HepG2 (cell line): Measurements from ENCODE around the gene ANKFY1. TPM values are rescaled to one million over a fixed set of nuclear protein-coding genes. Genes with fewer than 3 reads are reported as not detected.

Experiments
- ATAC-seq: fragments of 200-7000 bp; cut with Tn5 transposase; 3 replicates; pipeline ENCODE4 v1.9.1; 2020; ENCODE audit warnings: mild to moderate bottlenecking, moderate library complexity
- BruUV-seq: library from RNA; stranded (reverse); fragments of 400-500 nt; replicated peaks from 2 replicates; lab custom pipeline; 2021; lab: Mats Ljungman, UMichigan
- CTCF ChIA-PET: fragments of 300-600 bp; formaldehyde crosslinking; extraction: SDS; loops from one replicate; lab custom pipeline; 2021; ENCODE audit warnings: low total read pairs, inconsistent platforms, low intra/inter-chr PET ratio; lab: Yijun Ruan, JAX
- POLR2A ChIA-PET: fragments of 350-600 bp; sonication (Branson Sonifier 250); formaldehyde crosslinking; loops from one replicate; lab custom pipeline; 2020; ENCODE audit warnings: antibody characterized with exemption, inconsistent platforms; lab: Yijun Ruan, JAX
- DNase-seq: peaks from one replicate; pipeline ENCODE4 v3.0.0-alpha.2; 2015; ENCODE audit warnings: low spot score
- FAIRE-seq: peaks from 3 replicates; lab custom pipeline; 2011; peaks lifted over from hg19 to GRCh38; lab: Jason Lieb, UNC
- H2AFZ ChIP-seq: one replicate; pipeline ENCODE4 v1.6.1; 2011; ENCODE audit warnings: low read length, inconsistent platforms
- H3K27ac ChIP-seq: fragments of 300-600 bp; 3 replicates; pipeline ENCODE4 v1.8.0; 2011; ENCODE audit warnings: mixed run types, mild to moderate bottlenecking, mixed read lengths, low read length, inconsistent platforms; ENCODE audit not compliant: insufficient read depth; ENCODE audit errors: extremely low read length
- H3K27me3 ChIP-seq, 2 experiments: fragments of 200-600 bp in 1 of 2; 2 replicates in 1 of 2; 3 replicates in 1 of 2; pipeline versions ENCODE4 v1.6.0 to v1.8.0; 2011; ENCODE audit warnings: low read length in 2 of 2, mild to moderate bottlenecking in 2 of 2, moderate library complexity in 2 of 2, inconsistent platforms in 1 of 2; ENCODE audit not compliant: insufficient read depth in 2 of 2, control insufficient read depth in 1 of 2
- H3K36me3 ChIP-seq, 2 experiments: fragments of 200-600 bp in 1 of 2; replicated peaks in 1 of 2; 2 replicates in 1 of 2; 3 replicates in 1 of 2; pipeline versions ENCODE4 v1.5.1 to v1.8.0; 2011; ENCODE audit warnings: low read length in 2 of 2, inconsistent platforms in 1 of 2; ENCODE audit not compliant: insufficient read depth in 2 of 2, control insufficient read depth in 1 of 2
- H3K4me1 ChIP-seq: 2 replicates; pipeline ENCODE4 v1.5.1; 2012; ENCODE audit warnings: low read length, inconsistent platforms; ENCODE audit not compliant: insufficient read depth
- H3K4me2 ChIP-seq: 2 replicates; pipeline ENCODE4 v1.6.0; 2011; ENCODE audit warnings: low read depth, low read length, inconsistent platforms
- H3K4me3 ChIP-seq, 3 experiments: fragments of 200-600 bp in 1 of 3; sonication (generic), shearing (Covaris generic) in 1 of 3; replicated peaks in 1 of 3; 2 replicates each; pipeline ENCODE4 v1.5.1; 2011 to 2016; ENCODE audit warnings: low read length in 3 of 3, inconsistent platforms in 2 of 3, low read depth in 2 of 3, mild to moderate bottlenecking in 2 of 3, control low read depth in 1 of 3, mixed read lengths in 1 of 3; ENCODE audit not compliant: insufficient read depth in 1 of 3
- H3K79me2 ChIP-seq: one replicate; pipeline ENCODE4 v1.6.1; 2011; ENCODE audit warnings: low read length, inconsistent platforms; ENCODE audit not compliant: insufficient read depth
- H3K9ac ChIP-seq: 2 replicates; pipeline ENCODE4 v1.6.0; 2011; ENCODE audit warnings: mild to moderate bottlenecking, low read depth, low read length, inconsistent platforms; ENCODE audit not compliant: insufficient read depth
- H3K9me3 ChIP-seq: 2 replicates; pipeline ENCODE4 v1.5.1; 2012; ENCODE audit warnings: mild to moderate bottlenecking, low read length
- H4K20me1 ChIP-seq: 2 replicates; pipeline ENCODE4 v1.6.0; 2011; ENCODE audit warnings: inconsistent platforms, mild to moderate bottlenecking, low read length, moderate library complexity; ENCODE audit not compliant: insufficient read depth
- EP300 ChIP-seq, 3 experiments: sonication (generic) in 1 of 3; formaldehyde crosslinking in 1 of 3; IDR thresholded peaks; 2 replicates each; pipeline versions ENCODE4 v1.5.1 to v1.6.1; 2011 to 2020; ENCODE audit warnings: low read depth in 2 of 3, low read length in 2 of 3, borderline replicate concordance in 1 of 3, improper control_type of control experiment in 1 of 3, mild to moderate bottlenecking in 1 of 3, missing genetic modification reagents in 1 of 3, moderate library complexity in 1 of 3
- FOXO1 ChIP-seq: sonication (generic); formaldehyde crosslinking; IDR thresholded peaks from 2 replicates; pipeline ENCODE4 v1.4.0; 2020; ENCODE audit warnings: missing genetic modification reagents
- GMEB2 ChIP-seq: IDR thresholded peaks from 2 replicates; pipeline ENCODE4 v1.6.1; 2016; ENCODE audit warnings: missing biosample characterization, missing genetic modification reagents, low read depth
- HOXD1 ChIP-seq: sonication (generic); formaldehyde crosslinking; IDR thresholded peaks from 2 replicates; pipeline ENCODE4 v1.5.0; 2020; ENCODE audit warnings: missing genetic modification reagents
- IKZF1 ChIP-seq: fragments of 450-650 bp; IDR thresholded peaks from 2 replicates; pipeline ENCODE4 v1.7.1; 2016
- KAT7 ChIP-seq: IDR thresholded peaks from 2 replicates; pipeline ENCODE4 v1.6.1; 2018; ENCODE audit warnings: borderline replicate concordance, missing compliant biosample characterization
- KLF9 ChIP-seq: IDR thresholded peaks from 2 replicates; pipeline ENCODE4 v1.6.1; 2016; ENCODE audit warnings: low read depth
- MAX ChIP-seq: IDR thresholded peaks from 2 replicates; pipeline ENCODE4 v1.6.1; 2012; ENCODE audit warnings: inconsistent platforms
- NCOR1 ChIP-seq: fragments of 200-600 bp; sonication (generic); IDR thresholded peaks from 2 replicates; pipeline ENCODE4 v1.7.0; 2017; ENCODE audit warnings: antibody characterized with exemption, low read length, borderline replicate concordance
- NFE2L2 ChIP-seq: fragments of 150-350 bp; IDR thresholded peaks from 2 replicates; pipeline ENCODE4 v1.6.1; 2014; ENCODE audit warnings: low read length
- ZBED4 ChIP-seq: sonication (generic); formaldehyde crosslinking; IDR thresholded peaks from 2 replicates; pipeline ENCODE4 v1.4.0; 2020; ENCODE audit warnings: missing genetic modification reagents, borderline replicate concordance
- ZKSCAN8 ChIP-seq: IDR thresholded peaks from 2 replicates; pipeline ENCODE4 v1.6.1; 2016; ENCODE audit warnings: borderline replicate concordance, missing genetic modification reagents, missing compliant biosample characterization
- ZNF335 ChIP-seq: sonication (generic); formaldehyde crosslinking; IDR thresholded peaks from 2 replicates; pipeline ENCODE4 v1.4.0; 2020; ENCODE audit warnings: missing genetic modification reagents
- ZNF710 ChIP-seq: sonication (generic); formaldehyde crosslinking; IDR thresholded peaks from 2 replicates; pipeline ENCODE4 v1.5.0; 2020; ENCODE audit warnings: mild to moderate bottlenecking, missing genetic modification reagents, borderline replicate concordance
- ZNF891 ChIP-seq: sonication (generic); formaldehyde crosslinking; IDR thresholded peaks from 2 replicates; pipeline ENCODE4 v1.5.0; 2020; ENCODE audit warnings: mild to moderate bottlenecking, missing genetic modification reagents
- ZSCAN22 ChIP-seq: sonication (generic); formaldehyde crosslinking; IDR thresholded peaks from 2 replicates; pipeline ENCODE4 v1.4.0; 2020; ENCODE audit warnings: mild to moderate bottlenecking, missing genetic modification reagents
- WGBS: methylation state at CpG from one replicate; pipeline ENCODE4 v1.1.6; 2017; ENCODE audit warnings: low lambda C conversion rate; 5-methylcytosine and 5-hydroxymethylcytosine counted together
- in situ Hi-C: cut with HindIII; loops from 2 replicates; pipeline ENCODE4 v1.10.0; 2017; ENCODE audit warnings: low pct_unique_long_range_greater_than_20kb; ENCODE audit not compliant: extremely low pct_ligation_motif_present
- intact Hi-C: fragments of 100-400 bp; cut with micrococcal nuclease; formaldehyde crosslinking; loops from one replicate; pipeline ENCODE4 v1.10.0; 2022; ENCODE audit not compliant: unreplicated experiment
- polyA plus RNA-seq, 8 experiments: library from polyadenylated mRNA; depleted of rRNA in 3 of 8; stranded (reverse) in 7 of 8; unstranded in 1 of 8; fragments of >200 nt; fragmentation: Illumina TruSeq in 4 of 8; extraction: Trizol in 4 of 8; gene quantifications; 2 replicates each; pipeline versions ENCODE4 v1.2.1 to v1.2.3, GENCODE V29; 2011 to 2016; ENCODE audit warnings: low read depth in 4 of 8, missing spikeins in 1 of 8, mixed read lengths in 1 of 8; ENCODE audit not compliant: insufficient read depth in 1 of 8
- total RNA-seq, 5 experiments: library from RNA; depleted of rRNA; stranded (reverse); fragments of >200 nt; fragmentation: Illumina TruSeq; extraction: Trizol; gene quantifications; 2 replicates each; pipeline ENCODE4 v1.2.3, GENCODE V29; 2016; ENCODE audit warnings: low read depth in 1 of 5

Gene ANKFY1
- total and polyA plus RNA-seq, 2 of the 13 experiments (the other 11 are each of a cell fraction or from before 2014, with no cell fraction given), result 11.9 to 16.8 TPM

- in situ Hi-C loops (no loop called here), intact Hi-C loops (no loop called here)
- Histone ChIP-seq H3K9me3 (no peaks in the 10 kb centered on the region), H3K4me1 (no peaks in the 10 kb centered on the region), H3K9ac (no peak overlapping the region), H3K27me3 (no peaks in the 10 kb centered on the region), H3K27ac (no peak overlapping the region), H3K36me3 (peaks cover 16 to 50% of the 10 kb centered on the region in 2 experiments), H3K4me2 (no peak overlapping the region), H2AFZ (no peak overlapping the region), H3K79me2 (no peaks in the 10 kb centered on the region), H3K4me3 (no peak overlapping the region), H4K20me1 (no peaks in the 10 kb centered on the region)
- ChIA-PET CTCF (no interaction called here), POLR2A (no interaction called here)
- 98% methylated on average over 10 of the region's 10 CpGs for WGBS
- no peak for ATAC-seq
- no peak for FAIRE-seq
- TF ChIP-seq NCOR1 (no peak), ZNF710 (no peak), ZSCAN22 (CRISPR knock-in tag) (no peak), ZKSCAN8 (CRISPR knock-in tag) (no peak), KLF9 (CRISPR knock-in tag) (no peak), MAX (no peak), ZNF335 (CRISPR knock-in tag) (no peak), FOXO1 (no peak), GMEB2 (CRISPR knock-in tag) (no peak), NFE2L2 (no peak), ZNF891 (CRISPR knock-in tag) (no peak), EP300 (IDR thresholded peaks at IDR 0.05; ENCODE audit: low read depth in 2 of 2, low read length in 2 of 2) (no peak), EP300 (CRISPR knock-in tag; IDR thresholded peaks at IDR 0.05; ENCODE audit: borderline replicate concordance) (no peak), ZBED4 (CRISPR knock-in tag) (no peak), HOXD1 (no peak), IKZF1 (no peak), KAT7 (CRISPR knock-in tag) (no peak)
- BruUV-seq, result no TSS peak
- DNase-seq, result no peak
Observed at GRCh38 chr17:4189280-4189679, 74.5 kb downstream of the ANKFY1 start.
